HUES64 (cell line): ENCODE data around the gene ATP11B.
"Not testable (repeated sequence)": the region's sequence is repeated elsewhere in the genome, so short reads cannot be mapped to it uniquely, and the experiment has no call there.

Experiments used
- H3K27ac ChIP-seq: 2 replicates; pipeline ENCODE4 v1.7.0; 2013; ENCODE audit warnings: low read depth, low read length, inconsistent platforms
- H3K27me3 ChIP-seq: 2 replicates; pipeline ENCODE4 v1.6.1; 2013; ENCODE audit warnings: mild to moderate bottlenecking, low read length; ENCODE audit not compliant: insufficient read depth
- H3K36me3 ChIP-seq: 2 replicates; pipeline ENCODE4 v1.6.1; 2013; ENCODE audit warnings: mild to moderate bottlenecking, low read length; ENCODE audit not compliant: insufficient read depth
- H3K4me1 ChIP-seq: 2 replicates; pipeline ENCODE4 v1.6.1; 2013; ENCODE audit warnings: mild to moderate bottlenecking, low read length, moderate library complexity; ENCODE audit not compliant: insufficient read depth
- H3K4me3 ChIP-seq: 2 replicates; pipeline ENCODE4 v1.5.1; 2013; ENCODE audit warnings: mild to moderate bottlenecking, low read length, moderate library complexity
- H3K9ac ChIP-seq: 2 replicates; pipeline ENCODE4 v1.6.1; 2013; ENCODE audit warnings: mild to moderate bottlenecking, low read depth, low read length
- H3K9me3 ChIP-seq: 2 replicates; pipeline ENCODE4 v1.6.1; 2013; ENCODE audit warnings: low read depth, low read length; ENCODE audit not compliant: insufficient read depth
- WGBS: fragments of 150-250, 120-280 bp; methylation state at CpG from one replicate; pipeline ENCODE4 v1.1.7; 2013; ENCODE audit warnings: missing lambda C conversion rate; 5-methylcytosine and 5-hydroxymethylcytosine counted together

Gene ATP11B

GRCh38 chr3:182848906-182849305 lies 55.6 kb downstream of the ATP11B start:
- Histone ChIP-seq H3K27ac (no peak overlapping the region), H3K4me1 (no peaks in the 10 kb centered on the region), H3K36me3 (peaks cover 35% of the 10 kb centered on the region), H3K9me3 (no peaks in the 10 kb centered on the region), H3K9ac (no peak overlapping the region), H3K4me3 (no peak overlapping the region), H3K27me3 (no peaks in the 10 kb centered on the region)

DNA sequence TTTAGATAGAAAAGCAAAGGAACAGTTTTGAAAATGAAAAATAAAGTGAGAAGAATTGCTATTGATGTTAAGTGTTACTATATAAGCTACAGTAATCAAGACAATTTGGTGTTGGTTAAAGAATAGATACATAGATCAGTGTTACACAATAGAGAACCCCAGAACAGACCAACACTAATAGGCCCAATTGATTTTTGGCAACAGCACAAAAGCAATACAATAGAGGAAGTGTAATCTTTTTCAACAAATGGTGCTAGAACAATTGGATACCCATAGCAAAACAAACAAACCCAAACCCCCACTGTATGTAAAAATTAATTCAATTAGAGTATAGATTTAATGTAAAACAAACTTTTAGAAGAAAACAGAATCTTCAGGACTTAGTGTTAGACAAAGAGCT lies 61.8 kb downstream of the ATP11B start:
- H3K9me3 ChIP-seq, result no peaks in the 10 kb centered on the region
- H3K4me3 ChIP-seq, result no peak overlapping the region
- H3K27me3 ChIP-seq, result no peaks in the 10 kb centered on the region
- no peak overlapping the region for H3K27ac ChIP-seq
- peaks cover 10% of the 10 kb centered on the region; the same call in 1 of the 2 replicates for H3K36me3 ChIP-seq
- H3K9ac ChIP-seq, result no peak overlapping the region
- no peaks in the 10 kb centered on the region for H3K4me1 ChIP-seq

GRCh38 chr3:182861348-182861747 lies 68.0 kb downstream of the ATP11B start:
- Histone ChIP-seq H3K4me3 (no peak overlapping the region), H3K27ac (no peak overlapping the region), H3K36me3 (peaks cover 6% of the 10 kb centered on the region; the same call in 1 of the 2 replicates), H3K9me3 (no peaks in the 10 kb centered on the region), H3K27me3 (no peaks in the 10 kb centered on the region), H3K9ac (no peak overlapping the region), H3K4me1 (no peaks in the 10 kb centered on the region)
- 98% methylated on average over 1 of the region's 1 CpG for WGBS

- Histone ChIP-seq H3K9ac (no peak overlapping the region), H3K4me3 (no peak overlapping the region), H3K9me3 (no peaks in the 10 kb centered on the region), H3K36me3 (peaks cover 6% of the 10 kb centered on the region; the same call in 1 of the 2 replicates), H3K27me3 (no peaks in the 10 kb centered on the region), H3K4me1 (no peaks in the 10 kb centered on the region), H3K27ac (no peak overlapping the region)
- WGBS, result 97% methylated on average over 3 of the region's 3 CpGs
Measured at GRCh38 chr3:182862159-182862860, 69.0 kb downstream of the ATP11B start.

DNA sequence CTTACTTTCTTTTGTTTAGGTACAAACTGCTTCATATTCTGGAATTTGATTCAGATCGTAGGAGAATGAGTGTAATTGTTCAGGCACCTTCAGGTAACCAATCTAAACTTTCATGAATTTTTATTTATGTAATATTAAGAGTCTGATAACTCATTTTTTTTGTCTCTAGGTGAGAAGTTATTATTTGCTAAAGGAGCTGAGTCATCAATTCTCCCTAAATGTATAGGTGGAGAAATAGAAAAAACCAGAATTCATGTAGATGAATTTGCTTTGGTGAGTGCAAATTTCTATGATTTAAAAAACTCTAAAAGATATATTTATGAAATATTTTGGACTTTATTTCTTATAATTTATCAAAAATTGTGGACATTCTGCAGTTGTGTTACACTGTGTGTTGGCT lies 75.8 kb downstream of the ATP11B start:
- H3K9ac ChIP-seq, result no peak overlapping the region
- no peak overlapping the region for H3K4me3 ChIP-seq
- H3K27me3 ChIP-seq, result no peaks in the 10 kb centered on the region
- no peak overlapping the region for H3K27ac ChIP-seq
- peaks cover 31% of the 10 kb centered on the region for H3K36me3 ChIP-seq
- no CpG with 5 or more reads among the region's 1 CpG for WGBS
- no peaks in the 10 kb centered on the region for H3K4me1 ChIP-seq
- peaks cover 8% of the 10 kb centered on the region; the same call in 1 of the 2 replicates for H3K9me3 ChIP-seq

GRCh38 chr3:182870917-182871316 lies 77.6 kb downstream of the ATP11B start:
- H3K4me1 ChIP-seq, H3K27ac ChIP-seq, H3K9ac ChIP-seq, H3K27me3 ChIP-seq, H3K4me3 ChIP-seq, H3K9me3 ChIP-seq: not testable (repeated sequence)
- 95% methylated on average over 2 of the region's 3 CpGs for WGBS
- peaks cover 40% of the 10 kb centered on the region for H3K36me3 ChIP-seq

DNA sequence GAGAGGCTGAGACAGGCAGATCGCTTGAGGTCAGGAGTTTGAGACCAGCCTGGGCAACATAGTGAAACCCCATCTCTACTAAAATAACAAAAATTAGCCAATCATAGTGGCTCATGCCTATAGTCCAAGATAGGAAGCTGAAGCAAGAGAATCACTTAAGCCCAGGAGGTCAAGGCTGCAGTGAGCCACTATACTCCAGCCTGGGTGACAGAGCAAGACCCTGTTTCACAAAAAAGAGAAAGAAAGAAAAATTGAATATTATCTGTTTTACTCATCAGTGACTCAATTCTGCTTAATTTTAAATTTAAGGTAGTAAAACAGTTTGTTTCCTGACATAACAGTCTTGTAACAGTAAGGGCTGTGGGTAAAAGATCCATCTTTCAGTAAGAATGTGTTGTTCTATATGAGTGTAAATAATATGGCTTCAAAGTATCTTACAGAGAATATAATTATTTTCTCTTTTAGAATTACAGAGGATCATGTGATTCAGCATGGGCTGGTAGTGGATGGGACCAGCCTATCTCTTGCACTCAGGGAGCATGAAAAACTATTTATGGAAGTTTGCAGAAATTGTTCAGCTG lies 85.8 kb downstream of the ATP11B start:
- Histone ChIP-seq H3K9me3 (no peaks in the 10 kb centered on the region), H3K4me1 (no peaks in the 10 kb centered on the region), H3K27me3 (no peaks in the 10 kb centered on the region), H3K36me3 (peaks cover 16% of the 10 kb centered on the region), H3K4me3 (no peak overlapping the region), H3K9ac (no peak overlapping the region), H3K27ac (no peak overlapping the region)
- WGBS, result 94% methylated on average over 1 of the region's 1 CpG

GRCh38 chr3:182886497-182886896 lies 93.2 kb downstream of the ATP11B start:
- Histone ChIP-seq H3K27me3 (no peaks in the 10 kb centered on the region), H3K9ac (no peak overlapping the region), H3K36me3 (0 out of 2 replicates have a peak, but pooled peaks cover 7% of the 10 kb centered on the region)

DNA sequence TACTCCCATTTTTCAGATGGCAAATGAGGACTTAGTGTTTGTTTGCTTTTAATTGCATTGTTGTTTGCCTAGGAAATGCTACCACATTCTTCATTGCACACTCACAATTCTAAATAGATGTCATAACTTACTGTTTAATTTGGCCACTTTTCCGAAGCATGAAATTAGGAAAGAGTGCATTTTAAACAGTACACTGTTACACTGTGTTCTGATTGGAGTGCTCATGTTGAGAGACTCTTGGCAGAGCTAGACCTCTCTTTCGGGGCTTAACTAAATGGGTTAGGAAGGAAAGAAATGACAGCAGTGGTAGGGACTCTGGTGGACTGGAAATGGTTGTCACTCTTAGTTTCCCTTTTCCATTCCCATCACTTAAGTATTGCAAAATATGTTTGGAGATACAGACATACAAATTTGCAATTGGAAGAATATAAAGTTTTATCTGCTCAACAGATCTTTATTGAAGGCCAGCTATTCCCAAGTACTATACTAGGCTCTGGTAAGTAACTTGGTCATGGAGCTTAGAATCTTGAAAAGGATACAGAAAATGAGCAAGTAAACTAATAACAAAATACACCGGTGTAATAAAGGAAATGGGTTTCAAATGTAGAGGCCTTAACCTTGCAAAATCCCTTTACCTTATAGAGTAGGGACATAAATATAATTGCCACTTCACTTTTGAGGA lies 96.8 kb downstream of the ATP11B start:
- Histone ChIP-seq H3K9ac (no peak overlapping the region), H3K36me3 (0 out of 2 replicates have a peak, but pooled peaks cover 5% of the 10 kb centered on the region), H3K9me3 (no peaks in the 10 kb centered on the region), H3K27me3 (no peaks in the 10 kb centered on the region), H3K4me1 (no peaks in the 10 kb centered on the region), H3K4me3 (no peak overlapping the region), H3K27ac (no peak overlapping the region)
- WGBS, result 95% methylated on average over 2 of the region's 3 CpGs

More at GRCh38 chr3:182886497-182886896, 93.2 kb downstream of the ATP11B start:
- Histone ChIP-seq H3K4me1 (no peaks in the 10 kb centered on the region), H3K9me3 (no peaks in the 10 kb centered on the region), H3K4me3 (no peak overlapping the region), H3K27ac (no peak overlapping the region)

DNA sequence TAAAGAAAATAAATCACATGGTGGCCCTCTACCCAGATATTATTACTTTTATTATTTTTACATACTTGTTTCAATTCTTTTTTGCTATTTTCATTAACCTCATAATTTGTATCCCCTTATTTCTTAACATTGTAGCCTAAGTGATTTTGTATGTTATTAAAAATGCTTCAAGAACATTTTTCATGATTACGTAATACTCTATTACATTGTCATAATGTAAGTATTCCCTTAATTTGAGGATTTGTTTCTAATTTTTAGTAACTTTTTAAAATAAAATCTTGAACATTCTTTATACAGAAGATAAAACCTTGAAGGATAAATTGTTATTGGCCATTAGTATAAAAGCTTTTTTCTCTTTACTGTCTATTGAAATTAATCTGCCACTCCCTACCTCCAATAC lies 98.1 kb downstream of the ATP11B start:
- no peak overlapping the region for H3K9ac ChIP-seq
- no peak overlapping the region for H3K27ac ChIP-seq
- H3K27me3 ChIP-seq, result no peaks in the 10 kb centered on the region
- H3K4me1 ChIP-seq, result no peaks in the 10 kb centered on the region
- H3K9me3 ChIP-seq, result no peaks in the 10 kb centered on the region
- 0 out of 2 replicates have a peak, but pooled peaks cover 5% of the 10 kb centered on the region for H3K36me3 ChIP-seq
- no CpG with 5 or more reads among the region's 1 CpG for WGBS
- H3K4me3 ChIP-seq, result no peak overlapping the region

DNA sequence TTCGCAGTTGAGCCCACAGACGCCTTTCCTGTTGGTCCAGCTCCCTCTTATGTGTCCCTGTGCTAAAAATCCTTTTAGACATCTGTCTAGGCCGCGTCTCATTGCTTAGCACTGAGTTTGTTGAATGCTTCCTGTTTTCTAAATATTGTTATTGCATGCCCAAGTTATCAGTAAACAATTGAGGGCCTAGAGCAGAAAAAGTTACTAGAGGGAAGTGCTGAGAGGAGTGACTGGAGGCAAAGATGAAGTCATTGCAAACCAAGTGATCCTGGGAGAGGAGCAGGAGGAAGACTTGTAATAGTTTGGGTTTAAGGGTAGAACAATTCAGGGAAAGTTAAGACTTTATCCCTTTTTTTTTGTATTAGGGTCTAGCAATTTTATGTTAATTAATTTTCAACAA lies 98.9 kb downstream of the ATP11B start:
- 0 out of 2 replicates have a peak, but pooled peaks cover 9% of the 10 kb centered on the region for H3K36me3 ChIP-seq
- no peaks in the 10 kb centered on the region for H3K27me3 ChIP-seq
- H3K27ac ChIP-seq, result no peak overlapping the region
- H3K4me1 ChIP-seq, result no peaks in the 10 kb centered on the region
- H3K4me3 ChIP-seq, result no peak overlapping the region
- H3K9ac ChIP-seq, result no peak overlapping the region
- H3K9me3 ChIP-seq, result no peaks in the 10 kb centered on the region
- WGBS, result 97% methylated on average over 4 of the region's 4 CpGs
